ENCODE data around the gene HAGH. TPM values are rescaled to one million over a fixed set of nuclear protein-coding genes. Genes with fewer than 3 reads are reported as not detected.

The HAGH gene
- polyA plus RNA-seq, 2 of the 4 experiments (the other 2 are of a cell fraction), result 34.9 to 66.4 TPM

DNA sequence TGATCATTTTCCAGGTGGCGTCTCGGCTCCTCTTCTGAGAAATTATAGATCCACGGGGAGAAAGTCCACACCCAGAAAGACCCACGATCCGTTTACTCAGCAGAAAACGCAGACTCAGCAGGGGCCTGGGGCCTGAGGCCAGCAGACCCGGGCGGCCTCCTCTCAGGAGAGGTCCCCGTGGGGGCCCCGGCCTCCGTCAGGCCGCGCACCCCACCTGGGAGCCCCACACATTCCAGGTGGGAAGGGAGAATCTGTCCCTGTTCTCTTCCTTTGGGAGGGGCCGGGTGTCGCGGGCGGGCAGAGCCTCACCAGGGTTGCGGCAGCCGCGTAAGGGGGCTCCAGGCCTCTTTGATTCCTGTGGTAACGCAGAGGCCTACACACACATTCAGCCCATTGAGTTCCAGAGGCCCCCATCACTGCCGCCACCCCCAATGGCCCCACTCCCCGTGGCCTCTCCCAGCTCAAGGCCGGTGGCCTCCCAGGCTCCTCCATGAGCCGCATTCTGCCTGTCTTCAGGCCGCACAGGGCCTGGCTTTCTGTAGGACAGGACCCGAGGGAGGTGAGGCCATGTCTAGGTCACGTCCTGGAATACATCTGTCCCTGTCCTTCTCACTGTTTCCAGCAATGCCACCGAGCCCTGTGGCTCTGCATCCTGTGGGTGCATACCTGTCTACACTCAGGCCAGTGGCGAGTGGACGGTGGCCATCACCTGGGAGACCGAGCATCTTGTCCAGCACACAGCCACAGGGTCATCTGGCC is 31.5 kb downstream of the HAGH start:
- H3K4me1 ChIP-seq, result peaks cover 5% of the 10 kb centered on the region; the same call in 1 of the 3 replicates
- FAIRE-seq (no peak), DNase-seq (ENCODE audit: low read depth in 1 of 2, low spot score in 1 of 2) (no peak), ATAC-seq (no peak)
- no peak overlapping the region for H3K4me3 ChIP-seq
- H3K4me2 ChIP-seq, result no peak overlapping the region
- ChIA-PET POLR2A (interaction anchor here (1.2 kb wide), 1 partner anchor 12 kb away, joined by 3 read pairs; the partner anchor contains the start of genes NUBP2 and SPSB3), CTCF (interaction anchor here (1.2 kb wide), 1 partner anchor 134 kb away, joined by 3 read pairs; no protein-coding TSS in a partner anchor)
- peak; percentile 65 for TF ChIP-seq MAFK (IDR thresholded peaks at IDR 0.05; ENCODE audit: partially characterized antibody)
- TF ChIP-seq ZSCAN20 (CRISPR knock-in tag; IDR thresholded peaks at IDR 0.05), result no peak
- H3K9me3 ChIP-seq, result peaks cover 21% of the 10 kb centered on the region; the same call in 2 of the 3 replicates
- 89% methylated on average over 32 of the region's 32 CpGs for WGBS (ENCODE audit: missing lambda C conversion rate)
- H3K27ac ChIP-seq, result no peak overlapping the region

DNA sequence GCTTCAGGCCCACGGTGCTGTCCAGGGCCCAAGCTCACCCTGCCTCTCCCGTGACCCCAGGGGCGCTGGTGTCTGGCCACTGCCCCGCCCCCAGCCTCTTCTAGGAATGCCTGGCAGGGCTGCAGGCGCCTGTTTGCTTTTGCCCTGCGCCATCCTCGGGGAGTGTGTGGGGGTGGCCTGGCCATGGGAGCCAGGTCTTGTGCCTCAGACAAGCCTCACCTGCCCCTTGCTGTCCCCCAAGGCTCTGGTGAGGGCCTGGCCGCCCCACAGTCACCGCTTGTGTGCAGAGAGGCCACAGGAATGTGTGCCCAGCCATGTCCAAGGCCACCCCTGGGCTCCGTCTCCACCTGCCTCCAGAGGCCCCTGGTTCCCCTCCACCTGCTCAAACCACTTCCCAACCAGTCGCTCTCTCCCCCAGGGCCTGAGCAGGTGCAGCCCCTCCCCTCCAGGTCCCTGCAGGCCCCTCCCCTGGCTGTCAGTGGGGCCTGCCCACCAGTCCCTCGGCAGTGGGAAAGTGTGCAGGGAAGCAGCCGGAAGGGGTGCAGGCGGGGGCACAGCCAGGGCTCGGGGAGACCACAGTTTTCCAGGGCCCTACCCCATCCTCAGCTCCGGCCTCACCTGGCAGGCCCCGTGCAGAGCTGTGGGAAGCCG is 32.3 kb downstream of the HAGH start:
- no peak overlapping the region for H3K27ac ChIP-seq
- peaks cover 5% of the 10 kb centered on the region; the same call in 1 of the 3 replicates for H3K4me1 ChIP-seq
- CTCF ChIA-PET, result interaction anchor here (1.6 kb wide), 1 partner anchor 21 kb away, joined by 6 read pairs; the partner anchor contains the start of gene MRPS34
- peaks cover 17% of the 10 kb centered on the region; the same call in 2 of the 3 replicates for H3K9me3 ChIP-seq
- POLR2A ChIA-PET, result interaction anchor here (1.8 kb wide), 1 partner anchor 12 kb away, joined by 9 read pairs; the partner anchor contains the start of genes NUBP2 and SPSB3
- TF ChIP-seq POLR2A (IDR thresholded peaks at IDR 0.05; ENCODE audit: low read length), result no peak
- no peak for TF ChIP-seq NPAS2 (CRISPR knock-in tag; IDR thresholded peaks at IDR 0.05; ENCODE audit: borderline replicate concordance)
- TF ChIP-seq ZFP36 (IDR thresholded peaks at IDR 0.05; ENCODE audit: borderline replicate concordance, partially characterized antibody), result no peak
- no peak for TF ChIP-seq JUNB (IDR thresholded peaks at IDR 0.05)
- TF ChIP-seq CHD4 (IDR thresholded peaks at IDR 0.05; ENCODE audit: borderline replicate concordance), result no peak
- FAIRE-seq, result no peak
- WGBS (ENCODE audit: missing lambda C conversion rate), result 81% methylated on average over 8 of the region's 18 CpGs
- no peak overlapping the region for H3K4me3 ChIP-seq
- no peak for DNase-seq (ENCODE audit: low read depth in 1 of 2, low spot score in 1 of 2)
- no peak overlapping the region for H3K4me2 ChIP-seq
- ATAC-seq, result peak; percentile 17 to 35; a peak in 4 of 6 replicates

DNA sequence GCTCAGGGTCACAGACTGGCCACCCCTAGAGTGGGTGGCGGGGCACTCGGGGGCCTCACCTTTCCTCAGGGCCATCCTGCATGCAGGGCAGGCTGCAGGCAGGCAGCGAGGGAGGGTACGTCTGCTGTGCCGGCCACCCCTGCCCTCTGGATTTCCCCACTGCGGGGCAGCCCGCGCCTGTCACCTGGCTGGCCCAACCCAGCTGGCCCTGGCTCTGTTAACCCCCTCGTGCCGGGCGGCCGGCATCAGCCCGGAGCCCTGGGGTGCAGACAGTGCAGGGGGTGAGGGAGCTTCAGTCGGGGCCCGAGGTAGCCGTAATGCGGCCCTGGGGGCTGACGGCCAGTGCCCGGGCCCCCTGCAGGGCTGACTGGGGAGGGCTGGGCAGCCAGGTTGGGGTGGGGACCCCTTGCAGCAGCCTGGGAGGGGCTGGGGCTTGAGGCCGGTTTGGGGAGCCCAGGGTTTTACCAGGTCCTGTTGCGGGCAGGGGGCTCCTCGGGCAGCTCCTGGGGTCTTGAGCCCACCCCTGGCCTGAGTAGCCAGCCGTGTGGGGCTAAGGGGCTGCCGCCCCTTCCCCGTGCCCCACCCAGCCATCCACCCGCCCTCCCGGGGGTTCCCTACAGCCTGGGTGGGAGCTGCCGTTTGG is 32.9 kb downstream of the HAGH start, which contains the start of gene IGFALS:
TSS of gene IGFALS (minus strand) at position 128 of the 643 bp plus-strand sequence. CDS start at position 75, 53 bp downstream.
- no peak within 1 kb of the TSS for H3K4me2 ChIP-seq
- H3K27ac ChIP-seq, result no peak within 1 kb of the TSS
- TF ChIP-seq JUNB (IDR thresholded peaks at IDR 0.05) (no peak), SREBF2 (IDR thresholded peaks at IDR 0.05) (no peak), RAD21 (conservative IDR thresholded peaks at IDR 0.05 in 1 of 2, IDR thresholded peaks at IDR 0.05 in 1 of 2) (no peak), NPAS2 (CRISPR knock-in tag; IDR thresholded peaks at IDR 0.05; ENCODE audit: borderline replicate concordance) (no peak), CHD2 (IDR thresholded peaks at IDR 0.05; ENCODE audit: low read length, partially characterized antibody) (no peak), CHD4 (IDR thresholded peaks at IDR 0.05; ENCODE audit: borderline replicate concordance) (no peak), FOSL2 (IDR thresholded peaks at IDR 0.05) (no peak), FOSL2 (CRISPR knock-in tag; IDR thresholded peaks at IDR 0.05) (no peak), HEYL (CRISPR knock-in tag; IDR thresholded peaks at IDR 0.05) (no peak), FOSB (CRISPR knock-in tag; IDR thresholded peaks at IDR 0.05) (no peak), KDM5A (IDR thresholded peaks at IDR 0.05) (no peak), ZFP36 (IDR thresholded peaks at IDR 0.05; ENCODE audit: borderline replicate concordance, partially characterized antibody) (no peak), ESRRA (IDR thresholded peaks at IDR 0.05; ENCODE audit: borderline replicate concordance, low read length) (no peak), FOXS1 (CRISPR knock-in tag; IDR thresholded peaks at IDR 0.05) (no peak), BHLHE40 (IDR thresholded peaks at IDR 0.05; ENCODE audit: low read depth, low read length) (no peak), RARB (CRISPR knock-in tag; IDR thresholded peaks at IDR 0.05) (no peak)
- TF ChIP-seq, protein P1, sequence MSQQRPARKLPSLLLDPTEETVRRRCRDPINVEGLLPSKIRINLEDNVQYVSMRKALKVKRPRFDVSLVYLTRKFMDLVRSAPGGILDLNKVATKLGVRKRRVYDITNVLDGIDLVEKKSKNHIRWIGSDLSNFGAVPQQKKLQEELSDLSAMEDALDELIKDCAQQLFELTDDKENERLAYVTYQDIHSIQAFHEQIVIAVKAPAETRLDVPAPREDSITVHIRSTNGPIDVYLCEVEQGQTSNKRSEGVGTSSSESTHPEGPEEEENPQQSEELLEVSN (IDR thresholded peaks at IDR 0.05; ENCODE audit: borderline replicate concordance, low read depth), result no peak
- TF ChIP-seq, protein P2, sequence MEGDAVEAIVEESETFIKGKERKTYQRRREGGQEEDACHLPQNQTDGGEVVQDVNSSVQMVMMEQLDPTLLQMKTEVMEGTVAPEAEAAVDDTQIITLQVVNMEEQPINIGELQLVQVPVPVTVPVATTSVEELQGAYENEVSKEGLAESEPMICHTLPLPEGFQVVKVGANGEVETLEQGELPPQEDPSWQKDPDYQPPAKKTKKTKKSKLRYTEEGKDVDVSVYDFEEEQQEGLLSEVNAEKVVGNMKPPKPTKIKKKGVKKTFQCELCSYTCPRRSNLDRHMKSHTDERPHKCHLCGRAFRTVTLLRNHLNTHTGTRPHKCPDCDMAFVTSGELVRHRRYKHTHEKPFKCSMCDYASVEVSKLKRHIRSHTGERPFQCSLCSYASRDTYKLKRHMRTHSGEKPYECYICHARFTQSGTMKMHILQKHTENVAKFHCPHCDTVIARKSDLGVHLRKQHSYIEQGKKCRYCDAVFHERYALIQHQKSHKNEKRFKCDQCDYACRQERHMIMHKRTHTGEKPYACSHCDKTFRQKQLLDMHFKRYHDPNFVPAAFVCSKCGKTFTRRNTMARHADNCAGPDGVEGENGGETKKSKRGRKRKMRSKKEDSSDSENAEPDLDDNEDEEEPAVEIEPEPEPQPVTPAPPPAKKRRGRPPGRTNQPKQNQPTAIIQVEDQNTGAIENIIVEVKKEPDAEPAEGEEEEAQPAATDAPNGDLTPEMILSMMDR (IDR thresholded peaks at IDR 0.05), result no peak
- TF ChIP-seq, protein P3, sequence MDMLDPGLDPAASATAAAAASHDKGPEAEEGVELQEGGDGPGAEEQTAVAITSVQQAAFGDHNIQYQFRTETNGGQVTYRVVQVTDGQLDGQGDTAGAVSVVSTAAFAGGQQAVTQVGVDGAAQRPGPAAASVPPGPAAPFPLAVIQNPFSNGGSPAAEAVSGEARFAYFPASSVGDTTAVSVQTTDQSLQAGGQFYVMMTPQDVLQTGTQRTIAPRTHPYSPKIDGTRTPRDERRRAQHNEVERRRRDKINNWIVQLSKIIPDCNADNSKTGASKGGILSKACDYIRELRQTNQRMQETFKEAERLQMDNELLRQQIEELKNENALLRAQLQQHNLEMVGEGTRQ (IDR thresholded peaks at IDR 0.05), result no peak
- TF ChIP-seq, protein P4, sequence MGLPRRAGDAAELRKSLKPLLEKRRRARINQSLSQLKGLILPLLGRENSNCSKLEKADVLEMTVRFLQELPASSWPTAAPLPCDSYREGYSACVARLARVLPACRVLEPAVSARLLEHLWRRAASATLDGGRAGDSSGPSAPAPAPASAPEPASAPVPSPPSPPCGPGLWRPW (IDR thresholded peaks at IDR 0.05), result no peak
- TF ChIP-seq, protein P5, sequence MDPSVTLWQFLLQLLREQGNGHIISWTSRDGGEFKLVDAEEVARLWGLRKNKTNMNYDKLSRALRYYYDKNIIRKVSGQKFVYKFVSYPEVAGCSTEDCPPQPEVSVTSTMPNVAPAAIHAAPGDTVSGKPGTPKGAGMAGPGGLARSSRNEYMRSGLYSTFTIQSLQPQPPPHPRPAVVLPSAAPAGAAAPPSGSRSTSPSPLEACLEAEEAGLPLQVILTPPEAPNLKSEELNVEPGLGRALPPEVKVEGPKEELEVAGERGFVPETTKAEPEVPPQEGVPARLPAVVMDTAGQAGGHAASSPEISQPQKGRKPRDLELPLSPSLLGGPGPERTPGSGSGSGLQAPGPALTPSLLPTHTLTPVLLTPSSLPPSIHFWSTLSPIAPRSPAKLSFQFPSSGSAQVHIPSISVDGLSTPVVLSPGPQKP (IDR thresholded peaks at IDR 0.05; ENCODE audit: low read depth, low read length), result no peak
- FAIRE-seq (no peak), ATAC-seq (peak; percentile 19 to 28; a peak in 5 of 6 replicates), DNase-seq (ENCODE audit: low read depth in 1 of 2, low spot score in 1 of 2) (no peak)
- ChIA-PET POLR2A (interaction anchor here (1.8 kb wide), 1 partner anchor 11 kb away, joined by 9 read pairs; the partner anchor contains the start of genes NUBP2 and SPSB3), CTCF (interaction anchor here (1.1 to 1.6 kb wide), 4 partner anchors 11 to 30 kb away, joined by 3 to 7 read pairs (median 5); partner anchors contain the start of genes MRPS34 and NUBP2)
- H3K4me3 ChIP-seq, result no peak within 1 kb of the TSS
- H3K9me3 ChIP-seq, result peaks cover 11% of the 10 kb centered on the region; the same call in 2 of the 3 replicates
- 58% methylated on average over 8 of the region's 28 CpGs for WGBS (ENCODE audit: missing lambda C conversion rate)
- peaks cover 5% of the 10 kb centered on the region; the same call in 1 of the 3 replicates for H3K4me1 ChIP-seq
